SK-N-SH (cell line): ENCODE results near the gene MPDZ. TPM values are rescaled to one million over a fixed set of nuclear protein-coding genes. Genes with fewer than 3 reads are reported as not detected.

Experiments used
- CTCF ChIA-PET: fragments of 300-600, 350-600 bp; formaldehyde crosslinking; extraction: SDS; loops from one replicate; lab custom pipeline; 2021; lab: Yijun Ruan, JAX
- POLR2A ChIA-PET: fragments of 350-600 bp; sonication (Branson Sonifier 250); formaldehyde crosslinking; extraction: SDS; loops from one replicate; lab custom pipeline; 2020; ENCODE audit warnings: antibody characterized with exemption, inconsistent platforms; lab: Yijun Ruan, JAX
- DNase-seq: peaks from one replicate; pipeline ENCODE4 v3.0.0; 2012
- H2AFZ ChIP-seq: fragments of 200-600 bp; sonication (generic); 2 replicates; pipeline ENCODE4 v1.8.1; 2016; ENCODE audit warnings: antibody characterized with exemption, mild to moderate bottlenecking, low read depth
- H3F3A ChIP-seq: fragments of 200-600 bp; sonication (generic); replicated peaks from 2 replicates; pipeline ENCODE3; 2016; ENCODE audit warnings: antibody characterized with exemption, mild to moderate bottlenecking; ENCODE audit not compliant: insufficient read depth
- H3K27ac ChIP-seq, 2 experiments: fragments of 200-500 bp in 1 of 2; fragments of 200-600 bp in 1 of 2; sonication (Bioruptor generic) in 1 of 2; sonication (generic), shearing (Covaris generic) in 1 of 2; 2 replicates each; pipeline versions ENCODE4 v1.5.1 to v1.6.1; 2014 to 2016; ENCODE audit warnings: low read depth in 2 of 2, inconsistent platforms in 1 of 2, low read length in 1 of 2, mild to moderate bottlenecking in 1 of 2, mixed read lengths in 1 of 2
- H3K27me3 ChIP-seq: fragments of 200-600 bp; sonication (generic), shearing (Covaris generic); 2 replicates; pipeline ENCODE4 v1.6.1; 2016; ENCODE audit warnings: mixed run types; ENCODE audit not compliant: insufficient read depth
- H3K36me3 ChIP-seq, 2 experiments: fragments of 200-500 bp in 1 of 2; fragments of 200-600 bp in 1 of 2; sonication (Bioruptor generic) in 1 of 2; sonication (generic) in 1 of 2; replicated peaks in 1 of 2; 2 replicates each; pipeline versions ENCODE3 to v1.5.1; 2014 to 2016; ENCODE audit warnings: low read length in 1 of 2, mild to moderate bottlenecking in 1 of 2; ENCODE audit not compliant: insufficient read depth in 2 of 2, control insufficient read depth in 1 of 2
- H3K4me1 ChIP-seq, 2 experiments: fragments of 200-500 bp in 1 of 2; fragments of 200-600 bp in 1 of 2; sonication (Bioruptor generic) in 1 of 2; sonication (generic), shearing (Covaris generic) in 1 of 2; 2 replicates each; pipeline versions ENCODE4 v1.5.1 to v1.6.1; 2014 to 2016; ENCODE audit warnings: low read depth in 1 of 2, low read length in 1 of 2, mixed run types in 1 of 2; ENCODE audit not compliant: insufficient read depth in 2 of 2, control insufficient read depth in 1 of 2
- H3K4me2 ChIP-seq: fragments of 200-600 bp; sonication (generic), shearing (Covaris generic); 2 replicates; pipeline ENCODE4 v1.6.1; 2017; ENCODE audit warnings: mixed run types
- H3K4me3 ChIP-seq, 2 experiments: fragments of 200-500 bp in 1 of 2; fragments of 200-600 bp in 1 of 2; sonication (Bioruptor generic) in 1 of 2; sonication (generic), shearing (Covaris generic) in 1 of 2; 2 replicates each; pipeline versions ENCODE4 v1.5.1 to v1.8.1; 2014 to 2016; ENCODE audit warnings: low read depth in 2 of 2, inconsistent platforms in 1 of 2, low read length in 1 of 2, mild to moderate bottlenecking in 1 of 2, mixed read lengths in 1 of 2, moderate library complexity in 1 of 2
- H3K79me2 ChIP-seq: fragments of 200-600 bp; sonication (generic); 2 replicates; pipeline ENCODE4 v1.8.1; 2017; ENCODE audit warnings: mild to moderate bottlenecking; ENCODE audit not compliant: insufficient read depth
- H3K9ac ChIP-seq: fragments of 200-600 bp; sonication (generic); 2 replicates; pipeline ENCODE4 v1.6.1; 2017; ENCODE audit warnings: mixed run types
- H3K9me2 ChIP-seq: fragments of 200-600 bp; sonication (generic); 2 replicates; pipeline ENCODE4 v1.6.1; 2017; ENCODE audit warnings: mixed run types
- H3K9me3 ChIP-seq: fragments of 200-600 bp; sonication (generic); 2 replicates; pipeline ENCODE4 v1.6.1; 2017; ENCODE audit warnings: mixed run types, mild to moderate bottlenecking, moderate library complexity
- H4K20me1 ChIP-seq: fragments of 200-600 bp; sonication (generic); 2 replicates; pipeline ENCODE4 v1.6.1; 2017; ENCODE audit warnings: mild to moderate bottlenecking, mixed run types; ENCODE audit not compliant: insufficient read depth
- CHD2 ChIP-seq: fragments of 150-350 bp; IDR thresholded peaks from 2 replicates; pipeline ENCODE4 v1.6.1; 2018; ENCODE audit warnings: low read length; ENCODE audit not compliant: partially characterized antibody
- EZH2phosphoT487 ChIP-seq: fragments of 200-600 bp; sonication (generic); IDR thresholded peaks from 2 replicates; pipeline ENCODE4 v1.6.1; 2017; ENCODE audit warnings: low read depth, mixed run types, mild to moderate bottlenecking, antibody characterized with exemption, moderate library complexity, borderline replicate concordance
- FOXJ3 ChIP-seq: sonication (generic); formaldehyde crosslinking; IDR thresholded peaks from 2 replicates; pipeline ENCODE4 v1.5.1; 2020; ENCODE audit warnings: mild to moderate bottlenecking, missing genetic modification reagents
- GABPA ChIP-seq: IDR thresholded peaks from 2 replicates; pipeline ENCODE4 v1.4.0; 2012; ENCODE audit warnings: low read depth, mild to moderate bottlenecking
- IRF3 ChIP-seq: fragments of 150-350 bp; IDR thresholded peaks from 2 replicates; pipeline ENCODE4 v1.6.1; 2016; ENCODE audit warnings: mild to moderate bottlenecking, low read depth, low read length
- MAX ChIP-seq: IDR thresholded peaks from 2 replicates; pipeline ENCODE4 v1.4.0; 2012; ENCODE audit warnings: low read depth
- MEF2A ChIP-seq: IDR thresholded peaks from 2 replicates; pipeline ENCODE4 v1.4.0; 2012; ENCODE audit warnings: low read depth, borderline replicate concordance
- POLR2AphosphoS5 ChIP-seq: IDR thresholded peaks from 2 replicates; pipeline ENCODE4 v1.6.1; 2012; ENCODE audit warnings: low read depth, low read length
- RAD21 ChIP-seq: IDR thresholded peaks from 2 replicates; pipeline ENCODE4 v1.6.1; 2012; ENCODE audit warnings: mild to moderate bottlenecking, low read length
- REST ChIP-seq: IDR thresholded peaks from 2 replicates; pipeline ENCODE4 v1.6.1; 2012; ENCODE audit warnings: mild to moderate bottlenecking, low read depth, low read length, moderate library complexity
- SIN3A ChIP-seq: IDR thresholded peaks from 2 replicates; pipeline ENCODE4 v1.6.1; 2012; ENCODE audit warnings: low read depth, mild to moderate bottlenecking, low read length, moderate library complexity, borderline replicate concordance
- TAF1 ChIP-seq: IDR thresholded peaks from 2 replicates; pipeline ENCODE4 v1.6.1; 2012; ENCODE audit warnings: low read depth, mild to moderate bottlenecking, low read length, moderate library complexity, borderline replicate concordance
- TCF12 ChIP-seq: IDR thresholded peaks from 2 replicates; pipeline ENCODE4 v1.4.0; 2012
- TEAD4 ChIP-seq: IDR thresholded peaks from 2 replicates; pipeline ENCODE4 v1.4.0; 2012; ENCODE audit warnings: mild to moderate bottlenecking, borderline replicate concordance; ENCODE audit not compliant: insufficient read depth
- WGBS: methylation state at CpG from one replicate; pipeline ENCODE4 v1.1.6; 2017; ENCODE audit warnings: low lambda C conversion rate; 5-methylcytosine and 5-hydroxymethylcytosine counted together
- polyA plus RNA-seq, 3 experiments: library from polyadenylated mRNA; depleted of rRNA; stranded (reverse); fragments of >200 nt; gene quantifications; 2 replicates each; pipeline ENCODE4 v1.2.3, GENCODE V29; 2012
- TF ChIP-seq, protein P1 (sequence below): IDR thresholded peaks from 2 replicates; pipeline ENCODE4 v1.4.0; 2012; ENCODE audit warnings: low read depth, borderline replicate concordance
- TF ChIP-seq, protein P2 (sequence below): fragments of 200-600 bp; sonication (generic); IDR thresholded peaks from 2 replicates; pipeline ENCODE4 v1.6.1; 2017; ENCODE audit warnings: antibody characterized with exemption, mild to moderate bottlenecking, moderate library complexity
- TF ChIP-seq, protein P3 (sequence below): fragments of 150-350 bp; IDR thresholded peaks from 2 replicates; pipeline ENCODE4 v1.6.1; 2017; ENCODE audit warnings: antibody characterized with exemption, low read length, low read depth, borderline replicate concordance

Gene MPDZ
- polyA plus RNA-seq, 1 of the 3 experiments (the other 2 are of a cell fraction) = 20.5 TPM

DNA sequence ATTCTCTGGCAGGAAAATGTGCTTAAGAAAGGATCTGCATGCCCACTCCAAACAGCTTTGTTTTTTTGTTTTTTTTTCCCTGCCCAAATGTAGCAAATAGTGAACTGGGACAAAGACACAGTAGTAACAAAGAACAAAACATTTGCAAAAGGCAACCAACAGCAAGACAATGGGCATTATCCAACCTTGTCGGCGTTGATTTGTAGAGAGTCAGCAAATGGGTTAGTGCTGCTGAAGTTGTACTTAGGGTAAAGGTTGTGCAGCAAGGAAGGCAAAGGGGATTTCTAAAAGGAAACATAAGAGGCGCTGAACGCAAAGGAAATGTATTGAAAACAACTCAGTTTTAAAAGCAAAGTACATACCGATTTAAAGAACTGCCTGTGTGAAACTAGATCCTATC lies 136.2 kb downstream of the MPDZ start:
- no peaks in the 10 kb centered on the region for H3K9me3 ChIP-seq
- H3K9ac ChIP-seq = no peak overlapping the region
- peaks cover 15% of the 10 kb centered on the region for H3F3A ChIP-seq
- no peak overlapping the region for H3K4me2 ChIP-seq
- CTCF ChIA-PET = no interaction called here
- 92% methylated on average over 5 of the region's 5 CpGs for WGBS
- TF ChIP-seq FOXJ3 (CRISPR knock-in tag) (no peak), CHD2 (no peak), MEF2A (no peak), TCF12 (no peak), GABPA (no peak), TEAD4 (no peak), EZH2phosphoT487 (no peak), RAD21 (no peak), MAX (no peak), TAF1 (no peak), REST (no peak), POLR2AphosphoS5 (no peak), SIN3A (no peak), IRF3 (no peak)
- TF ChIP-seq, protein P1, sequence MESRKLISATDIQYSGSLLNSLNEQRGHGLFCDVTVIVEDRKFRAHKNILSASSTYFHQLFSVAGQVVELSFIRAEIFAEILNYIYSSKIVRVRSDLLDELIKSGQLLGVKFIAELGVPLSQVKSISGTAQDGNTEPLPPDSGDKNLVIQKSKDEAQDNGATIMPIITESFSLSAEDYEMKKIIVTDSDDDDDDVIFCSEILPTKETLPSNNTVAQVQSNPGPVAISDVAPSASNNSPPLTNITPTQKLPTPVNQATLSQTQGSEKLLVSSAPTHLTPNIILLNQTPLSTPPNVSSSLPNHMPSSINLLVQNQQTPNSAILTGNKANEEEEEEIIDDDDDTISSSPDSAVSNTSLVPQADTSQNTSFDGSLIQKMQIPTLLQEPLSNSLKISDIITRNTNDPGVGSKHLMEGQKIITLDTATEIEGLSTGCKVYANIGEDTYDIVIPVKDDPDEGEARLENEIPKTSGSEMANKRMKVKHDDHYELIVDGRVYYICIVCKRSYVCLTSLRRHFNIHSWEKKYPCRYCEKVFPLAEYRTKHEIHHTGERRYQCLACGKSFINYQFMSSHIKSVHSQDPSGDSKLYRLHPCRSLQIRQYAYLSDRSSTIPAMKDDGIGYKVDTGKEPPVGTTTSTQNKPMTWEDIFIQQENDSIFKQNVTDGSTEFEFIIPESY = no peak
- TF ChIP-seq, protein P2, sequence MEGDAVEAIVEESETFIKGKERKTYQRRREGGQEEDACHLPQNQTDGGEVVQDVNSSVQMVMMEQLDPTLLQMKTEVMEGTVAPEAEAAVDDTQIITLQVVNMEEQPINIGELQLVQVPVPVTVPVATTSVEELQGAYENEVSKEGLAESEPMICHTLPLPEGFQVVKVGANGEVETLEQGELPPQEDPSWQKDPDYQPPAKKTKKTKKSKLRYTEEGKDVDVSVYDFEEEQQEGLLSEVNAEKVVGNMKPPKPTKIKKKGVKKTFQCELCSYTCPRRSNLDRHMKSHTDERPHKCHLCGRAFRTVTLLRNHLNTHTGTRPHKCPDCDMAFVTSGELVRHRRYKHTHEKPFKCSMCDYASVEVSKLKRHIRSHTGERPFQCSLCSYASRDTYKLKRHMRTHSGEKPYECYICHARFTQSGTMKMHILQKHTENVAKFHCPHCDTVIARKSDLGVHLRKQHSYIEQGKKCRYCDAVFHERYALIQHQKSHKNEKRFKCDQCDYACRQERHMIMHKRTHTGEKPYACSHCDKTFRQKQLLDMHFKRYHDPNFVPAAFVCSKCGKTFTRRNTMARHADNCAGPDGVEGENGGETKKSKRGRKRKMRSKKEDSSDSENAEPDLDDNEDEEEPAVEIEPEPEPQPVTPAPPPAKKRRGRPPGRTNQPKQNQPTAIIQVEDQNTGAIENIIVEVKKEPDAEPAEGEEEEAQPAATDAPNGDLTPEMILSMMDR = no peak
- TF ChIP-seq, protein P3, sequence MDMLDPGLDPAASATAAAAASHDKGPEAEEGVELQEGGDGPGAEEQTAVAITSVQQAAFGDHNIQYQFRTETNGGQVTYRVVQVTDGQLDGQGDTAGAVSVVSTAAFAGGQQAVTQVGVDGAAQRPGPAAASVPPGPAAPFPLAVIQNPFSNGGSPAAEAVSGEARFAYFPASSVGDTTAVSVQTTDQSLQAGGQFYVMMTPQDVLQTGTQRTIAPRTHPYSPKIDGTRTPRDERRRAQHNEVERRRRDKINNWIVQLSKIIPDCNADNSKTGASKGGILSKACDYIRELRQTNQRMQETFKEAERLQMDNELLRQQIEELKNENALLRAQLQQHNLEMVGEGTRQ = no peak
- no peaks in the 10 kb centered on the region for H3K9me2 ChIP-seq
- no peak overlapping the region for H3K4me3 ChIP-seq
- no peak overlapping the region for H3K27ac ChIP-seq
- H3K4me1 ChIP-seq = peaks cover 17 to 20% of the 10 kb centered on the region in 2 experiments; a peak in 3 of 4 replicates
- POLR2A ChIA-PET = no interaction called here
- H4K20me1 ChIP-seq = no peaks in the 10 kb centered on the region
- no peaks in the 10 kb centered on the region for H3K27me3 ChIP-seq
- H3K36me3 ChIP-seq = peaks cover 15 to 36% of the 10 kb centered on the region in 2 experiments
- no peak overlapping the region for H2AFZ ChIP-seq
- no peak for DNase-seq
- H3K79me2 ChIP-seq = no peaks in the 10 kb centered on the region
